ENCODE data around the gene KLF15.

The KLF15 gene

DNA sequence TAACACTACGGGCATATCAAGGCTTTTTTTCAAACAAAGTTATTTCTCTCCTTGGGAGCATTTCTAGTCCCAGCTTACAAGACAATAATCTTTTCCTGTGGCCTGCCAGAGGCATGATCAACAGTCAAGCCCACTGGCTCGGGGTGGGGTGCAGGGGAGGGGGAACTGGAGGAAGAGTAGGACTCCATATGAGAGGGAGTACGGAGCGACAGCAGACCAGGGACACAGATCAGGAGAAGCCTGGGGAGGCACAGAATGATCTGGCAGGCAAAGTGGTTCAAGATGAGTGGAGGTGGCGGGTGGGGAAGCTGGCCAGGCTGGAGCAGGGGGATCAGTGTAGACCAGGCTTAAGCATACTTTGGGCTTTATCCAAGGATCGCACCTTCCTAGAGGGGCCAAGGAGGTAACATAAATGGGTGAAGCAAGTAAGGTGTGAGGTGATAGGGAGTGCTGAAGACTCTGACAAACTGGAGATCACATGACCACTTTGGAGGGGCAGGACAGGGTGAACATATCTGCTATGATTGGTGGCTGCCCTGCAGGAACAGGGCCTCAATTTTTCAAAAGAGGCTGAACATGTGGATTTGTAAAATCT lies 37.4 kb downstream of the KLF15 start:
- DNase-seq = no peak

DNA sequence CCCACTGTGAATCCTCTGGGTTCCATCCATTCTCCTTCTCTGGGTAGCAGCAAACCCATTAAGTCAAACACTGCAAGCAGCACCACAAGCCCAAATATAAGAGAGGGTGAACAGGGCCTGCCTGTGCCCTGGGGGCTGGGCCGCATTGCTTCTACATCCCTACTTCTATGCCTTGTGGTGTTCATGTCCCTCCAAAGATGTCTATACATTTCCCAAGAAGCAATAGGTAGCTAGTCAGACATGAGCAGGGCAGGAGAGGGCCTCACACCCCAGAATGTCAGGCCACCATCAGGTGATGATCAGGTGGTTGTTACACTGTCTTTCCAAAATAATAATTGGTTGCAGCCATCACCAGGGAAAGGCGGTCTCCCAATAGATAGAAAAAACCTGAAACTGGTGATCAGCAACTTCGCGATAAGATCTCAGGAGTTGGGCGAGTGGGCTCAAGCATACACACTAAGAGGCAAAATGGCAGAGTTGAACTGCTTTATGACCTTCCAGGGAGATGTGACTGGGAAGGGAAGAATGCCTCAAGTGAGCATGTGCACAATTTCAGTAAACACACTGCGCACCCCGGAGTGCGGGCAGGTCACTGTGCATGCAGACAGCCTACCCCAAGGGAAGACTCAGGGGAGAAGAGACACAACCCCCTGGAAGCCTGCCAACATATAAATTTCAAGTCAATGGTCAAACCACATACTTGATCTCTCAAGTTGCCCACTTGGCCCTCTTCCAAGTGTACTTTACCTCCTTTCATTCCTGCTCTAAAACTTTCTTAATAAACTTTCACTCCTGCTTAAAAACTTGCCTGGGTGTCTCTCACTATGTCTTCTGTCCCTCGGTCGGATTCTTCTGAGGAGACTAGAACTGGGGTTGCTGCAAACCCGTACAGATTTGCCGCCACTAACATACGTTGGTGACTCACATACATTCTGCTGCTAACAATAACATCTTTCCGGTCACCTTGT lies 39.9 kb downstream of the KLF15 start:
- DNase-seq = no peak

GRCh38 chr3:126316501-126316939 lies 40.7 kb downstream of the KLF15 start:
- no peak for DNase-seq

GRCh38 chr3:126316031-126316461 lies 41.2 kb downstream of the KLF15 start:
- no peak for DNase-seq

DNA sequence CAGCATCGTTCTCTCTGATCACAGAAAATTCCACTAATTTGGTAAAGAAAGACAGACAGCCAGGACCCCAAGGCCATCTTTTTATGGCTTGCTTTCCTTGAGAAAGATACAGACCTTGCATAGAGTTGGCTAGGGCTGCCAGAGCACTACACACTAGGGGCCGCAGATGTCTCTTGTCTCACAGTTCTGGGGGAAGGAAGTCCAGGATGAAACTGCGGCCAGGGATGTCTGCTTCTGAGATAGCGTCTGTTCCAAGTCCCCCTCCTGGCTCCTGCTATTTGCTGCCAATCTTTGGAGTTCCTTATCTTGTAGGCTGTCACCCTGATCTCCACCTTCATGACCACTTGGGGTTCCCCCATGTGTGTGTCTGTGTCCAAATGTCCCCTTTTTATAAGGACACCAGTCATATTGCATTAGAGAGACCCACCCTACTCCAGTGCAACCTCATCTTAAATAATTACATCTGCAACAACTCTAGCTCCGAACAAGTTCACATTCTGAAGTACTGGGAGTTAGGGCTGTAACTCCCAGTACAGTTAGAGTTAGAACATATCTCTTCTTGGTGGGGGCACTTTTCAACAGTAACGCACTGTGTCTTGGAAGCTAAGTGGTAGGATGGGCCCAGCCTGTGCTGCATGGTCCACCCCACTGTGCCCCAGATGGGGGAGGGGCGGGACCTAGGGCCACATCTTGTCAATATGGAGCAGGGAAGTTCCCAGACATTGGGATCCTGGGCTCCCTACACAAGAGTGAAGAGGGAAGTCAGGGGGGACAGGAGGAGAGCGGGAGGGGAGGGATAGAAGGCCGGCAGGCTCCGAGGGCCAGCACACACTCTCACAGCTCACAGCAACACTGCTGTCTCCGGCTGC lies 42.2 kb downstream of the KLF15 start:
- no peak for DNase-seq

- DNase-seq = no peak
Observed at GRCh38 chr3:126314305-126314789, 42.9 kb downstream of the KLF15 start.

DNA sequence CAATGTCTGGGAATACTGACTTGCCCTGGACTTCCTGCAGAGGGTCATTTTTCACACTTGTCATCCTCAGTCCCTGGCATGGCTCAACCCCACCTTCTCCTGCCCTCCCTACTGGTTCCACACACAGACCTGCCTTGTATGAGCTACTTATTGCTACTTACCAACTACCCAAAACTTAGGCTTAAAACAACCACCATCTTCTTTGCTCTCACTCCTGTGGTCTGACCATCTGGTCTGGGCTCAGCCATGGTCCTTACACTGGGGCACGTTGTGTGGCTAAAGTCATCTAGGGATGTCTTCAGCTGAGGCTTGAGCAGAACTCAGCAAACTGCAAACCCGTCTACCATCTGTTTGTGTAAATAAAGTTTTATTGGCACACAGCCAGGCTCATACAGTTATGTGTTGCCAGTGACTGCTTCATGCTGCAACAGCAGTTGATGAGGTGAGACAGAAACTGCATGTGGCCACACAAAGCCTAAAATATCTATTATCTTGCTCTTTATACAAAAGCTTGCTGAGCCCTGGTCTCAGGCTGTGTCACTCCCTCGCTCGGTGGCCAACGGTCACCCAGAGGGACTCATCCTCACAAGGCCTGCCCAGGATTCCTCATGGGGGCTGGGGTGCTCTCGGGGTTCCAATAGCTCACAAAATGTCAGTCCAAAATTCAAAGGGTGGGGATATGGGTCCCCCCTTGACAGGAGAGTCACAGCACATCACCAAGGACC lies 43.5 kb downstream of the KLF15 start:
- DNase-seq = no peak

- DNase-seq = no peak
Observed at GRCh38 chr3:126313166-126313565, 44.0 kb downstream of the KLF15 start.

DNA sequence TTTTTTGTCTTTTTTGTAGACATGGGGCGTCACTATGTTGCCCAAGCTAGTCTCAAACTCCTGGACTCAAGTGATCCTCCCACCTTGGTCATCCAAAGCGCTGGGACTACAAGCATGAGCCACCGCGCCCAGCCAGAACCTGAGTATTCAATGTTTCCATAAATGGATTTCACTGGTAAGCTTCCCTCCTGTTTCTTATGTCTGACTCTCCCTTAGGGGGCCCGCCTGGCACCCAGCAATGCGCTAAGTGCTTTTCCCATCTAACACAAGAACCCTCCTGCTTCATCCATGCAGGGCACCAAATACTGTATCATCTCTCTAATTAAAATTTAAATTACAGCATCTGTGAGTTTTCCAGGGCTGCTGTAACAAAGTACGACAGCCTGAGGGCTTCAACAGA lies 44.9 kb downstream of the KLF15 start:
- DNase-seq = no peak

DNA sequence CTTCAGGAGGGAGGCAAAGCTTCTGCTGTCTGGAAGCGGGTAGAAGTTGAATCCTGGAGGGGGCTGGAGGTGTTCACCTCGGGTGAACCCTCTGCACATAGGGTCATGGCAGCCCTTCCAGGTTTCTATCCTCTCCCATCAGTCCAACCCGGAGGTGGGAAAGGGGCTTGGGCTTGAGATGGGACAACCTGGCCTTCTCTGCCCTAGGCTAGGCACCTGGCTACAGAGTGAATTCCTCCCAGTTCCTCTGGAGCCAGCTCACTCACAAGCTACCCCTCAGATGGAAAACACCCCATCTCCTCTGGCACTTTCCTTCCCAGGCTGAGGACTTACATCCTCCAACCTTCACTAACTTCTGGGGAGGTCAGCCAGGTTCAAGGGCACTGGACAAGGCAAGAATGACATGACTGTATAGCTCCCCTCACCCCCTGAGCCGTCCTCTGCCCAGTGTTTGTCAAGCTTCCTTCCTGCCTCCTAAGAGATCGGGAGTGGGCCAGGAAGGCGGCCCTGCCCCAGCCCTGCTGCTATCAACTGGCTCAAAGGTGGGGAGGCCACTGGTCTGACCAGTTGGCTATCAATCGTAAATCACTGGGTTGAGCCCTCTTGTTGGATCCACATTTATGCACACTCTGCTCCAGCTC lies 45.8 kb downstream of the KLF15 start:
- no peak for DNase-seq

DNA sequence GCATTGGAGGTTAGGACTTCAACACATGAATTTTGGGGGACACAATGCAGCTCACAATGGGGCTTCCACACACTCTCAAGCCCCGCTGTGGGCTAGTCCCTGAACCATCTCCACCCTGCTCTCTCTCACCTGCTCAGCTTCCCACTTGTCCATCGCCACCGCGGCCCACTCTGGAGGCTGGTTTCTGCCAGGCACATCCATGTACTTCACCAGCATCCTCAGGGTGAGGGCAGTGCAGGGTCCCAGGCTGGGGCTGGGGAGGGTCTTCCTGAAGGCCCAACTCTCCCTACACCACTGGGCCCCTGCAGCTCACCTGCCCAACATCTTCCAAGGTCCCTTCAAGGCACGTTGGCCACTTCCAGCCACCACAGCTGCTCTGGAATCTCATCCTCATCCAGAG lies 46.4 kb downstream of the KLF15 start:
- DNase-seq = no peak

DNA sequence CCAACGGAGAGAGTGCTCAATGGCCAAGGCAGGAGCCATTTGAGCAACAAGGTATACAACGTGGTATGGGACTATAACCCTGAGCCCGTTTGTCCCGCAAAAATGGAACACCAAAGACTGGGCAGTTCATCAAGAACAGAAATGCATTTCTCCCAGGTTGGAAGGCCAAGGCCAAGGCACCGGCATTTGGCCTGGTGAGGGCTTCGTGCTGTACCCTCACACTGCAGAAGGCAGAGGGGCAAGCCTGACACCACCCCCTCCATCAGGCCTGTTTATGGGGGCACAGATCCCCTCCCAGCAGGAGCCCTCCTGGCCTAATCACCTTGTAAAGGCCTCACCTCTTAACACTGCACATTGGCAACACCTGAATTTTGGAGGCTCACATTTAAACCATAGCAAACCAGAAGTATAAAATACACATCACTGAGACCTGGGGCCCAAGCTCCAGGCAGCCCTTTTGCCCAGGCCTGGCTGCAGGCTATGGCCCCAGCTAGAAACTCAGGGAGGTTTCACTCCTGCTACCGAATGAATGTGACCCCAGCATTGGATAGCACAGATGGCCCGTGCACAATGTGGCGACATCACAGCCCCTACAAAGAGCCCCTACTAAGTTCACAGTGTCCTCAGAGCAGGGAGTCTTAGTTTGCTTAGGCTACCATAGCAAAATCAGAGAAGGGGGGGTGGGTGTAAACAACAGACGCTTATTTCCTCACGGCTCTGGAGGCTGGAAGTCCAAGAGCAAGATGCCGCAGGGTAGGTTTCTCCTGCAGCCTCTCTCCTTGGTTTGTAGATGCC lies 47.1 kb downstream of the KLF15 start:
- DNase-seq = no peak

- DNase-seq = no peak
Observed at GRCh38 chr3:126309165-126309564, 48.0 kb downstream of the KLF15 start.

DNA sequence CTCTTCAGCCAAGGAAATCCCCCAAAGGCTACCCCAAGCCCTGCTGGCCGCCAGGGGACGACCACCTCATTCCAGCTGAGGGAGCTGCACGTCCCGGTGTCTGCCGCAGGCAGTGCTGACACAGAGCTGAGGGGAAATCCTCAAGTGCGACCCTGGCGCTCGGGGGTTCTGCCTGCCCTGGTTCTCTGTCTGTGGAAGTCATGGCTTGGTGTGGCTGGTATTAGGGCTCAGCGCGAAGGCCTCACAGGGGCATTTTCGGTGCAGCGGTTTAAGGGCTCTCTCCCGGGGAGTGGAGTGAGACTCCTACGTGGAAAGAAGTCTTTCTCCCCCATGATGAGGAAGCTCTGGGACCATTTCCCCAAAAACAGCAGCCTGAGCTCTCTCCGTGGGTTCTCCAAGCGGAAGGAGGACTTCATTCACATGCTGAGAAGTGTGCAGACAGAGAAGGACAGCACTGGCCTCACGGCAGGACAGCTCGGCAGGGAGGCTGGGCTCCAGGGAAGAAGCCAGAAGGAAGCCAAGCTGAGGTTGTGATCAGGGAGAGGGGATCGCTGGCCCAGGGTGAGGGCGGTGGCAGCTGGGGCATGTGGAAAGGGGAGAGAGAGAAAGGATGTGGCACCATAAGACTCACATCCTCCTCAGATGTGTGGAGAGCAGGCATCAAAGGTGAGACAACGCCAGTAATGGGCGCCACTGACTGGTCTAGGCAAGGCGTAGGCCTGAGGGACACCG lies 48.6 kb downstream of the KLF15 start:
- no peak for DNase-seq

DNA sequence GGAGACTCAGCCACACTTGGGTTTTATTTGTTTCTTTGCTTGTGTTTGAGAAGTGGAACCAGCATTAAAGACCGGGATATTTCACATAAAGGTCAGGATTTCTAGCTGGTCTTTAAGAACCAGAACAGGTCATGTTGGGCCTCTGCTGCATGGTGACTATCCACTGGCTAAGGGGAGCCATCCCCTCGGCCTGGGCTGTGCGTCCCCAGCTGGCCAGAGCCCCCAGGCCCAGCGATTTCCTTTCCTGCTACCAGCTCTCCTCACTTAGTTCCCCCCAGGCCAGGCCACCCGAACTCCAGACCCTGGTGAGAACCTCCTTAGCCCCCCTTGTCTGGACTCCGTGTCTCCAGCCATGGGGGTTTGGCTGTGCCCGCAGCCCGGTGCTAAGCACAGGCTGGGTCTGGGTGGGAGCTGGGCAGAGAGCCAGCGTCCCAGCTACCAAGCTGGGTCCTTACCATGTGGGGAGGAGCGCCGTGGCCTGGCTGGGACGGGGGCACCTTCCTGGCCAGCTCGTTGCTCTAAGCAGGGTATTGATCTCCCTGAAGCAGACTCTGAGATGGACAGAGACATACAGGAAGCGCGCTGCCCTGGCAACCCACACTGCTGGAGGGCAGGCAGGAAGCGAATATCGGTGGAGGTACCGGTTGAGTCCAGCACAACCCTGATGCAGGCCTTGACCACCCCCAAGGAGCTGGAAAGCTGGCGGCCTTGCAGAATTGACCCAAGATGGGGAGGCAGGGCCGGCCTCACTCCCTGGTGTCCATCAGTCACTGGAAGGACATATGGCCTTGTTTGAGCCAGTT lies 49.4 kb downstream of the KLF15 start:
- DNase-seq = no peak

- DNase-seq = no peak
Observed at GRCh38 chr3:126306888-126307482, 50.2 kb downstream of the KLF15 start.

DNA sequence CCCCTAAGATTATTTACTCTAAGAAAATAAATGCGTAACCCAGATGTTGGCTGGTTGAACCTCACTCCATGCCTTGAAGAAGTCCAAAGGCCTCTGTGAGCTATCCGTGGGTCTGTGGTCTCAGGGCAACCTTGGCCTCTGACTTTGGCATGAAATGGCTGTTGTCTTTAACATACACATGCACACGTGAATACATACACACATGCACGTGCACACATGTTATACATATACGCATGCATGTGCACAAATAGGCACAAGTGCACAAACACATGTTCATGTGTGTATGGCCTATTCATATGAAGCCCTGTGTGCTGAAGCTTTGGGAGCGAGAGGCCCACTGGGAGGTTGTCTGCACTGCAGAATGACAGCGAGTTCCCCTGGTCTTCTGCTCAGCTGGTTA lies 50.8 kb downstream of the KLF15 start:
- no peak for DNase-seq

- DNase-seq = no peak
Observed at GRCh38 chr3:126305427-126305826, 51.8 kb downstream of the KLF15 start.

GRCh38 chr3:126304704-126305103 lies 52.5 kb downstream of the KLF15 start:
- no peak for DNase-seq

Data from AML-193 (cell line).